GM23338 (cell line): ENCODE results near the gene COL4A1. TPM values are rescaled to one million over a fixed set of nuclear protein-coding genes. Genes with fewer than 3 reads are reported as not detected.

Source experiments
- ATAC-seq: fragments of 200-7000 bp; cut with Tn5 transposase; 3 replicates; pipeline ENCODE4 v1.9.1; 2020
- DNase-seq: peaks from one replicate; pipeline ENCODE4 v3.0.0-alpha.2; 2015; ENCODE audit warnings: low spot score
- H2AFZ ChIP-seq: fragments of 200-600 bp; sonication (generic); 2 replicates; pipeline ENCODE4 v1.8.0; 2016; ENCODE audit warnings: antibody characterized with exemption, mild to moderate bottlenecking, moderate library complexity
- H3F3A ChIP-seq: fragments of 200-600 bp; sonication (generic); replicated peaks from 2 replicates; pipeline ENCODE4 v1.8.0; 2017; ENCODE audit warnings: antibody characterized with exemption, mixed run types, low read depth
- H3K27ac ChIP-seq: fragments of 200-600 bp; sonication (generic); 2 replicates; pipeline ENCODE4 v1.6.1; 2016; ENCODE audit warnings: low read depth
- H3K27me3 ChIP-seq: fragments of 200-600 bp; sonication (generic); 2 replicates; pipeline ENCODE4 v1.8.0; 2016; ENCODE audit warnings: mild to moderate bottlenecking, mixed run types, moderate library complexity; ENCODE audit not compliant: insufficient read depth
- H3K36me3 ChIP-seq: fragments of 200-600 bp; sonication (generic); 2 replicates; pipeline ENCODE4 v1.8.0; 2016; ENCODE audit warnings: mild to moderate bottlenecking; ENCODE audit not compliant: insufficient read depth
- H3K4me1 ChIP-seq: fragments of 200-600 bp; sonication (generic); 2 replicates; pipeline ENCODE4 v1.8.0; 2016; ENCODE audit warnings: mild to moderate bottlenecking, moderate library complexity; ENCODE audit not compliant: insufficient read depth
- H3K4me2 ChIP-seq: fragments of 200-600 bp; sonication (generic); 2 replicates; pipeline ENCODE4 v1.7.1; 2017; ENCODE audit warnings: mixed run types
- H3K4me3 ChIP-seq: fragments of 200-600 bp; sonication (generic); 2 replicates; pipeline ENCODE4 v1.6.1; 2016; ENCODE audit warnings: mixed run types
- H3K79me2 ChIP-seq: fragments of 200-600 bp; sonication (generic); replicated peaks from 2 replicates; pipeline ENCODE4 v1.8.0; 2017; ENCODE audit warnings: mild to moderate bottlenecking; ENCODE audit not compliant: insufficient read depth
- H3K9me2 ChIP-seq: fragments of 200-600 bp; sonication (generic); 2 replicates; pipeline ENCODE4 v1.8.0; 2017; ENCODE audit not compliant: insufficient read depth
- H4K20me1 ChIP-seq: fragments of 200-600 bp; sonication (generic); replicated peaks from 2 replicates; pipeline ENCODE4 v1.8.0; 2017; ENCODE audit warnings: mild to moderate bottlenecking; ENCODE audit not compliant: insufficient read depth
- H3K27ac Mint-ChIP-seq: 2 replicates; pipeline ENCODE4 v1.8.0; 2020; ENCODE audit warnings: inconsistent platforms, mild to moderate bottlenecking, moderate library complexity, mixed read lengths
- H3K27me3 Mint-ChIP-seq: 3 replicates; pipeline ENCODE4 v1.8.0; 2022; ENCODE audit warnings: low read depth, mild to moderate bottlenecking, moderate library complexity, mixed read lengths, inconsistent platforms; ENCODE audit not compliant: insufficient read depth, poor library complexity
- H3K36me3 Mint-ChIP-seq: 3 replicates; pipeline ENCODE4 v1.8.0; 2021; ENCODE audit warnings: low read depth, mild to moderate bottlenecking, inconsistent platforms, moderate library complexity, mixed read lengths
- H3K4me1 Mint-ChIP-seq: 3 replicates; pipeline ENCODE4 v1.8.0; 2020; ENCODE audit warnings: mild to moderate bottlenecking, inconsistent platforms, mixed read lengths
- H3K4me3 Mint-ChIP-seq: 3 replicates; pipeline ENCODE4 v1.8.0; 2021; ENCODE audit warnings: moderate library complexity, mild to moderate bottlenecking, inconsistent platforms, mixed read lengths
- H3K9me3 Mint-ChIP-seq: 3 replicates; pipeline ENCODE4 v1.8.0; 2020; ENCODE audit warnings: moderate library complexity, mild to moderate bottlenecking, inconsistent platforms, mixed read lengths
- CREB1 ChIP-seq: fragments of 250-450 bp; sonication (Bioruptor Pico); IDR thresholded peaks from 2 replicates; pipeline ENCODE4 v1.5.0; 2020; ENCODE audit warnings: low read depth, mild to moderate bottlenecking, moderate library complexity
- CTCF ChIP-seq, 2 experiments: fragments of 200-600 bp in 1 of 2; sonication (generic) in 1 of 2; conservative IDR thresholded peaks; 2 replicates each; pipeline versions ENCODE4 v1.5.1 to v1.6.1; 2016 to 2017; ENCODE audit warnings: antibody characterized with exemption in 2 of 2, low read depth in 2 of 2, mild to moderate bottlenecking in 2 of 2, moderate library complexity in 1 of 2
- EZH2 ChIP-seq: fragments of 200-600 bp; sonication (generic); IDR thresholded peaks from one replicate; pipeline ENCODE4 v1.8.0; 2017; ENCODE audit warnings: antibody characterized with exemption, mild to moderate bottlenecking, low read depth; ENCODE audit not compliant: unreplicated experiment
- EZH2phosphoT487 ChIP-seq: fragments of 200-600 bp; sonication (generic); IDR thresholded peaks from one replicate; pipeline ENCODE4 v1.8.1; 2018; ENCODE audit warnings: antibody characterized with exemption; ENCODE audit not compliant: unreplicated experiment
- JUNB ChIP-seq: IDR thresholded peaks from one replicate; pipeline ENCODE4 v1.6.1; 2016; ENCODE audit warnings: antibody characterized with exemption; ENCODE audit not compliant: unreplicated experiment
- NANOG ChIP-seq: IDR thresholded peaks from 2 replicates; pipeline ENCODE4 v1.6.1; 2016; ENCODE audit warnings: antibody characterized with exemption, borderline replicate concordance
- POLR2AphosphoS5 ChIP-seq: IDR thresholded peaks from 2 replicates; pipeline ENCODE4 v1.6.1; 2016; ENCODE audit warnings: antibody characterized with exemption, low read depth
- REST ChIP-seq: IDR thresholded peaks from one replicate; pipeline ENCODE4 v1.6.1; 2018; ENCODE audit warnings: antibody characterized with exemption; ENCODE audit not compliant: unreplicated experiment
- STAT1 ChIP-seq: IDR thresholded peaks from one replicate; pipeline ENCODE4 v1.6.1; 2016; ENCODE audit warnings: antibody characterized with exemption; ENCODE audit not compliant: unreplicated experiment
- ZNF114 ChIP-seq: fragments of 250-450 bp; sonication (Bioruptor Pico); IDR thresholded peaks from 2 replicates; pipeline ENCODE4 v1.5.0; 2020; ENCODE audit warnings: mild to moderate bottlenecking, moderate library complexity
- ZNF331 ChIP-seq: fragments of 250-450 bp; sonication (Bioruptor Pico); IDR thresholded peaks from 2 replicates; pipeline ENCODE4 v1.5.0; 2020; ENCODE audit warnings: low read depth, mild to moderate bottlenecking, moderate library complexity
- ZNF462 ChIP-seq: fragments of 250-450 bp; sonication (Bioruptor Pico); IDR thresholded peaks from 2 replicates; pipeline ENCODE4 v1.5.0; 2020; ENCODE audit warnings: mild to moderate bottlenecking, moderate library complexity
- polyA plus RNA-seq: library from polyadenylated mRNA; unstranded; fragments of >200 nt; fragmentation: Nextera tagmentation; extraction: Ambion mirVana; gene quantifications from 2 replicates; pipeline ENCODE4 v1.2.1, GENCODE V29; 2016
- total RNA-seq: library from RNA; depleted of rRNA; stranded (reverse); fragments of >200 nt; shearing (Covaris generic); gene quantifications from 2 replicates; pipeline ENCODE4 v1.2.3, GENCODE V29; 2014
- TF ChIP-seq, protein P1 (sequence below): IDR thresholded peaks from 2 replicates; pipeline ENCODE4 v1.6.1; 2016; ENCODE audit warnings: antibody characterized with exemption

COL4A1 gene
- total and polyA plus RNA-seq, 2 experiments from 2014 or later, result 39.1 to 110 TPM

DNA sequence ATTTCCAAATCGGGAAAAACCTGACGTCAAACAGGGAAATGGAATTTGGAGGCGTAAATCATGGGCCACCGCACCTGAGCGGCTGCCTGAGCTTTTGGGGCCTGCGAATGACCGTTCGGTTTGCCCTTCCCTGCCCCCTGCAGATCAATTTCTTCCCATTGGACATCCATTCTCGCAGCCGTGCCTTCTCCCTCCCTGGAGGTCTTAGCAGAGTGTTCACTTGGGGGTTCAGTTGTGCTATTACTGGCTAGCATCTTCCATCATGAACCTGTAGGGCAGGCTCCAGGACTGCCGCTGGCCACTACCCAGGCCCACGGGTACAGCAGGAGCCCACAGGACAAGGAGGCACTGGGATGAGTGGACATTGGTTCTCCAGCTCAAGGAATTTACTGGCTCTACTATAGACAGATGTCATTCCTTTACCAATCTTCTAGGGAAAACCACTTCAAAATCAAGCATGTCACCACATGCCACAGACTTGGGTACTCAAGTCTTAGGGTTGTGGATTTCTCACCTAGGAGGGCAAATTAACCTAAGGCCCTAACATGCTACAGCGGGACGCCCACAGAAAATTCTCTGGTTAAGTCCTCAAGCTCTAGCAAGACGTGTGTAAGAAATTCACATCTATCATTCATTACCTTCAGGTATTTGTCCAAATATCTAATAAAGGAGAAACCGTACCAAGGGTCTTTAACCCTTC lies 75.5 kb downstream of the COL4A1 start:
- Mint-ChIP-seq H3K4me1 (peaks cover 24% of the 10 kb centered on the region), H3K36me3 (no peaks in the 10 kb centered on the region), H3K27ac (no peak overlapping the region), H3K9me3 (no peaks in the 10 kb centered on the region), H3K4me3 (no peak overlapping the region), H3K27me3 (peaks cover 8% of the 10 kb centered on the region)
- Histone ChIP-seq H4K20me1 (no peaks in the 10 kb centered on the region), H3K4me3 (no peak overlapping the region), H3K27ac (no peak overlapping the region), H3K4me2 (no peak overlapping the region), H3K4me1 (no peaks in the 10 kb centered on the region), H3K27me3 (no peaks in the 10 kb centered on the region), H3K79me2 (no peaks in the 10 kb centered on the region), H2AFZ (no peak overlapping the region), H3K36me3 (no peaks in the 10 kb centered on the region), H3K9me2 (no peaks in the 10 kb centered on the region), H3F3A (no peaks in the 10 kb centered on the region)
- DNase-seq (no peak), ATAC-seq (no peak)
- TF ChIP-seq STAT1 (no peak), ZNF462 (CRISPR knock-in tag) (no peak), REST (no peak), EZH2 (no peak), POLR2AphosphoS5 (no peak), CTCF (conservative IDR thresholded peaks at IDR 0.05; ENCODE audit: low read depth in 2 of 2) (no peak), ZNF114 (CRISPR knock-in tag) (no peak), ZNF331 (CRISPR knock-in tag) (no peak), CREB1 (CRISPR knock-in tag) (no peak), JUNB (no peak), NANOG (no peak), EZH2phosphoT487 (no peak)
- TF ChIP-seq, protein P1, sequence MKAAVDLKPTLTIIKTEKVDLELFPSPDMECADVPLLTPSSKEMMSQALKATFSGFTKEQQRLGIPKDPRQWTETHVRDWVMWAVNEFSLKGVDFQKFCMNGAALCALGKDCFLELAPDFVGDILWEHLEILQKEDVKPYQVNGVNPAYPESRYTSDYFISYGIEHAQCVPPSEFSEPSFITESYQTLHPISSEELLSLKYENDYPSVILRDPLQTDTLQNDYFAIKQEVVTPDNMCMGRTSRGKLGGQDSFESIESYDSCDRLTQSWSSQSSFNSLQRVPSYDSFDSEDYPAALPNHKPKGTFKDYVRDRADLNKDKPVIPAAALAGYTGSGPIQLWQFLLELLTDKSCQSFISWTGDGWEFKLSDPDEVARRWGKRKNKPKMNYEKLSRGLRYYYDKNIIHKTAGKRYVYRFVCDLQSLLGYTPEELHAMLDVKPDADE, result no peak
